HEK293 (cell line): Measurements from ENCODE around the gene MGLL.

Source experiments
- ZNF530 ChIP-seq: fragments of 450-650 bp; formaldehyde crosslinking; IDR thresholded peaks from 2 replicates; pipeline ENCODE4 v1.5.1; 2016; ENCODE audit warnings: low read depth, missing biosample characterization, missing genetic modification characterization
- TF ChIP-seq, protein P1 (sequence below): fragments of 450-650 bp; formaldehyde crosslinking; IDR thresholded peaks from 2 replicates; pipeline ENCODE4 v1.5.1; 2016; ENCODE audit warnings: missing biosample characterization, missing genetic modification characterization

- TF ChIP-seq, protein P1, sequence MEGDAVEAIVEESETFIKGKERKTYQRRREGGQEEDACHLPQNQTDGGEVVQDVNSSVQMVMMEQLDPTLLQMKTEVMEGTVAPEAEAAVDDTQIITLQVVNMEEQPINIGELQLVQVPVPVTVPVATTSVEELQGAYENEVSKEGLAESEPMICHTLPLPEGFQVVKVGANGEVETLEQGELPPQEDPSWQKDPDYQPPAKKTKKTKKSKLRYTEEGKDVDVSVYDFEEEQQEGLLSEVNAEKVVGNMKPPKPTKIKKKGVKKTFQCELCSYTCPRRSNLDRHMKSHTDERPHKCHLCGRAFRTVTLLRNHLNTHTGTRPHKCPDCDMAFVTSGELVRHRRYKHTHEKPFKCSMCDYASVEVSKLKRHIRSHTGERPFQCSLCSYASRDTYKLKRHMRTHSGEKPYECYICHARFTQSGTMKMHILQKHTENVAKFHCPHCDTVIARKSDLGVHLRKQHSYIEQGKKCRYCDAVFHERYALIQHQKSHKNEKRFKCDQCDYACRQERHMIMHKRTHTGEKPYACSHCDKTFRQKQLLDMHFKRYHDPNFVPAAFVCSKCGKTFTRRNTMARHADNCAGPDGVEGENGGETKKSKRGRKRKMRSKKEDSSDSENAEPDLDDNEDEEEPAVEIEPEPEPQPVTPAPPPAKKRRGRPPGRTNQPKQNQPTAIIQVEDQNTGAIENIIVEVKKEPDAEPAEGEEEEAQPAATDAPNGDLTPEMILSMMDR (tag by site-specific recombination): no peak
- TF ChIP-seq ZNF530: no peak
These were observed 155.1 kb downstream of the MGLL start for GRCh38 chr3:127667119-127667681.
